Stimulated activated CD4-positive, alpha-beta T cell treated with anti-CD3 and anti-CD28 coated beads, Interleukin-2, amount 100 ng/mL, for 4 hours (primary cell): ENCODE measurements around the gene JMY.

ENCODE experiments used
- DNase-seq: peaks from one replicate; pipeline ENCODE4 v3.0.0-alpha.2; 2020; ENCODE audit warnings: low read depth

The JMY gene

GRCh38 chr5:79297661-79298060, 61.7 kb downstream of the JMY start:
- DNase-seq, result no peak

GRCh38 chr5:79301046-79301712, 65.2 kb downstream of the JMY start:
- no peak for DNase-seq

GRCh38 chr5:79302454-79302853, 66.5 kb downstream of the JMY start:
- DNase-seq, result no peak

GRCh38 chr5:79305706-79306105, 69.8 kb downstream of the JMY start:
- DNase-seq, result no peak

- DNase-seq, result no peak
Observed at GRCh38 chr5:79318935-79319614, 83.1 kb downstream of the JMY start.

GRCh38 chr5:79329453-79329852, 93.5 kb downstream of the JMY start:
- DNase-seq, result no peak

- DNase-seq, result no peak
Observed at GRCh38 chr5:79330071-79330470, 94.1 kb downstream of the JMY start.

GRCh38 chr5:79333852-79334557, 98.1 kb downstream of the JMY start:
- no peak for DNase-seq

GRCh38 chr5:79346420-79346824, 110.5 kb downstream of the JMY start:
- no peak for DNase-seq

GRCh38 chr5:79349047-79349446, 113.1 kb downstream of the JMY start:
- no peak for DNase-seq

GRCh38 chr5:79349881-79350280, 114.0 kb downstream of the JMY start:
- DNase-seq, result no peak

GRCh38 chr5:79357398-79357797, 121.5 kb downstream of the JMY start:
- no peak for DNase-seq
